Fibroblast of lung (primary cell): ENCODE data around the gene MRC2. TPM values are rescaled to one million over a fixed set of nuclear protein-coding genes. Genes with fewer than 3 reads are reported as not detected.
"Not testable (repeated sequence)": the region's sequence is repeated elsewhere in the genome, so short reads cannot be mapped to it uniquely, and the experiment has no call there.

Experiments
- DNase-seq, 2 donors: peaks; one replicate each; pipeline versions ENCODE4 v3.0.0 to v3.0.0-alpha.2; 2010; ENCODE audit warnings: low read depth in 2 of 2
- H2AFZ ChIP-seq: 2 replicates; pipeline ENCODE4 v1.5.1; 2012; ENCODE audit warnings: low read length, control low read depth, inconsistent platforms
- H3K27ac ChIP-seq: 2 replicates; pipeline ENCODE4 v1.5.1; 2011; ENCODE audit warnings: low read length, control low read depth; ENCODE audit not compliant: insufficient read depth
- H3K27me3 ChIP-seq: 2 replicates; pipeline ENCODE4 v1.5.1; 2011; ENCODE audit warnings: mild to moderate bottlenecking, low read length; ENCODE audit not compliant: control insufficient read depth, insufficient read depth
- H3K36me3 ChIP-seq: 2 replicates; pipeline ENCODE4 v1.5.1; 2011; ENCODE audit warnings: low read length; ENCODE audit not compliant: control insufficient read depth, insufficient read depth
- H3K4me1 ChIP-seq: 2 replicates; pipeline ENCODE4 v1.5.1; 2011; ENCODE audit warnings: low read length; ENCODE audit not compliant: control insufficient read depth, insufficient read depth; ENCODE audit errors: extremely low read depth
- H3K4me2 ChIP-seq: 2 replicates; pipeline ENCODE4 v1.5.1; 2011; ENCODE audit warnings: low read length, control low read depth; ENCODE audit not compliant: insufficient read depth; ENCODE audit errors: extremely low read depth
- H3K4me3 ChIP-seq, 4 experiments: fragments of 200-600 bp in 1 of 4; sonication (generic) in 1 of 4; replicated peaks in 1 of 4; 2 replicates each; pipeline ENCODE4 v1.5.1; 2011 to 2016; ENCODE audit warnings: low read length in 4 of 4, low read depth in 3 of 4, mild to moderate bottlenecking in 3 of 4, control low read depth in 2 of 4, inconsistent platforms in 1 of 4, mixed read lengths in 1 of 4; ENCODE audit not compliant: insufficient read depth in 1 of 4; ENCODE audit errors: control extremely low read depth in 1 of 4
- H3K79me2 ChIP-seq: 2 replicates; pipeline ENCODE4 v1.5.1; 2012; ENCODE audit warnings: mild to moderate bottlenecking, low read length, inconsistent platforms; ENCODE audit not compliant: control insufficient read depth, insufficient read depth
- H3K9ac ChIP-seq: 2 replicates; pipeline ENCODE4 v1.5.1; 2011; ENCODE audit warnings: mild to moderate bottlenecking, low read length, control low read depth; ENCODE audit not compliant: insufficient read depth
- H3K9me3 ChIP-seq: 2 replicates; pipeline ENCODE4 v1.5.1; 2012; ENCODE audit warnings: low read depth, low read length; ENCODE audit not compliant: control insufficient read depth, insufficient read depth
- H4K20me1 ChIP-seq: 2 replicates; pipeline ENCODE4 v1.5.1; 2011; ENCODE audit warnings: low read length; ENCODE audit not compliant: control insufficient read depth, insufficient read depth; ENCODE audit errors: extremely low read depth
- CTCF ChIP-seq, 2 donors: IDR thresholded peaks in 1 of 2; conservative IDR thresholded peaks in 1 of 2; 1 replicate in 1 of 2; 2 replicates in 1 of 2; pipeline ENCODE4 v1.5.1; 2011 to 2012; ENCODE audit warnings: low read length in 2 of 2, control low read depth in 1 of 2, inconsistent platforms in 1 of 2, low read depth in 1 of 2, mild to moderate bottlenecking in 1 of 2
- EZH2 ChIP-seq: IDR thresholded peaks from 2 replicates; pipeline ENCODE4 v1.5.1; 2012; ENCODE audit warnings: low read length, control low read depth, mild to moderate bottlenecking; ENCODE audit errors: missing control alignments
- polyA plus RNA-seq, 2 donors: library from polyadenylated mRNA; depleted of rRNA in 1 of 2; stranded (reverse) in 1 of 2; unstranded in 1 of 2; fragments of >200 nt; gene quantifications; 2 replicates each; pipeline ENCODE4 v1.2.1, GENCODE V29; 2011 to 2012; ENCODE audit warnings: missing spikeins in 1 of 2
- total RNA-seq: library from RNA; depleted of rRNA; stranded (reverse); fragments of >200 nt; gene quantifications from 2 replicates; pipeline ENCODE4 v1.2.1, GENCODE V29; 2014

Gene MRC2
- total and polyA plus RNA-seq, 2 donors (not counting 1 experiment from before 2014, with no cell fraction given) = 98.7 to 164 TPM

DNA sequence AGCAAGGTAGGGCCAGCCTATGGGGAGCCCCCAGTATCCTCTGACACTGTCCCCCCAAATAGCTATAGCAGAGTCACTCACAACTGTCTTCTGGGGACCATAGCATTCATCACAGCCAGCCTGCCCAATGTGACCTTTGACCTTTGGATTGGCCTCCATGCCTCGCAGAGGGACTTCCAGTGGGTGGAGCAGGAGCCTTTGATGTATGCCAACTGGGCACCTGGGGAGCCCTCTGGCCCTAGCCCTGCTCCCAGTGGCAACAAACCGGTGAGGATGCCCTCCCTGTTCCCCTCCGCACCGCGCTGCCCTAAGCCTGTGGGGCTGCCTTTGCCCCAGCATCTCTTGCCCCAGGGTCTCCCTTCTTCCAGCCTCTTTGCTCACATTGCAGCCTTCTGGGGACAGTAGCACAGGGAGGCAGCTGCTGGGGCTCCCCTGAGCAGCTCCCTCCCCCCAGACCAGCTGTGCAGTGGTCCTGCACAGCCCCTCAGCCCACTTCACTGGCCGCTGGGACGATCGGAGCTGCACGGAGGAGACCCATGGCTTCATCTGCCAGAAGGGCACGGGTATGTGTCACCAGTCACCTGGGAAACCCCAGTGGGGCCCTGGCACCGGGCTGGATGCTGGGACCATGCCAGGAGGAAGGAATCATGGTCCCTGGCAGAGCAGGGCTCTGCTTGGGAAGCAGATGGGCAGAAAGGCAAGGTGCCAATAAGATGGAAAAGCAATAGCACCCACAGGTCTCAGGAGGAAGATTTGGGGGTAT is 61.1 kb downstream of the MRC2 start:
- Histone ChIP-seq H3K4me3 (no peak overlapping the region), H3K4me1 (no peaks in the 10 kb centered on the region), H3K36me3 (peaks cover 23% of the 10 kb centered on the region), H3K4me2 (no peak overlapping the region), H2AFZ (no peak overlapping the region), H4K20me1 (no peaks in the 10 kb centered on the region), H3K27me3 (no peaks in the 10 kb centered on the region), H3K79me2 (no peaks in the 10 kb centered on the region), H3K9ac (no peak overlapping the region), H3K9me3 (no peaks in the 10 kb centered on the region), H3K27ac (no peak overlapping the region)
- TF ChIP-seq CTCF (conservative IDR thresholded peaks at IDR 0.05 in 1 of 2, IDR thresholded peaks at IDR 0.05 in 1 of 2; ENCODE audit: low read depth in 1 of 2, low read length in 2 of 2) = no peak
- TF ChIP-seq EZH2 = no peak
- DNase-seq = no peak

DNA sequence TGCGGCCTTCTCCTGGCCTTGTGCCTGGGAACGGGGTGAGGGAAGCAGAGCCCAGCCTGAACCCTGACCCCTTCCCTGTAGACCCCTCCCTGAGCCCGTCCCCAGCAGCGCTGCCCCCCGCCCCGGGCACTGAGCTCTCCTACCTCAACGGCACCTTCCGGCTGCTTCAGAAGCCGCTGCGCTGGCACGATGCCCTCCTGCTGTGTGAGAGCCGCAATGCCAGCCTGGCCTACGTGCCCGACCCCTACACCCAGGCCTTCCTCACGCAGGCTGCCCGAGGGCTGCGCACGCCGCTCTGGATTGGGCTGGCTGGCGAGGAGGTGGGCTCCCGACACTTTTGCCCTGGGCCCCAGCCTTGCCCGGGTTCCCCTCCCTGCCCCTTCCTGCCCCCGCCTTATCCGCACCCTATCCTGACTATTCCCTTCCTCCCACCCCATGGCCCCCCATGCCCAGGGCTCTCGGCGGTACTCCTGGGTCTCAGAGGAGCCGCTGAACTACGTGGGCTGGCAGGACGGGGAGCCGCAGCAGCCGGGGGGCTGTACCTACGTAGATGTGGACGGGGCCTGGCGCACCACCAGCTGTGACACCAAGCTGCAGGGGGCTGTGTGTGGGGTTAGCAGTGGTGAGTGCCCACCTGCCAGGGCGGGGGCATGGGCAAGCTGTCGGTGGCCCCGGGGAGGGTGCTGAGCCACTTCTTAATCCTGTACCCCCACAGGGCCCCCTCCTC is 62.1 kb downstream of the MRC2 start:
- Histone ChIP-seq H3K4me3 (no peak overlapping the region), H3K4me2 (no peak overlapping the region), H3K9me3 (no peaks in the 10 kb centered on the region), H3K79me2 (no peaks in the 10 kb centered on the region), H3K27me3 (no peaks in the 10 kb centered on the region), H3K4me1 (no peaks in the 10 kb centered on the region), H3K36me3 (peaks cover 26% of the 10 kb centered on the region), H2AFZ (no peak overlapping the region), H3K27ac (no peak overlapping the region), H3K9ac (no peak overlapping the region), H4K20me1 (no peaks in the 10 kb centered on the region)
- TF ChIP-seq EZH2 (no peak), CTCF (conservative IDR thresholded peaks at IDR 0.05 in 1 of 2, IDR thresholded peaks at IDR 0.05 in 1 of 2; ENCODE audit: low read depth in 1 of 2, low read length in 2 of 2) (no peak)
- DNase-seq = no peak

DNA sequence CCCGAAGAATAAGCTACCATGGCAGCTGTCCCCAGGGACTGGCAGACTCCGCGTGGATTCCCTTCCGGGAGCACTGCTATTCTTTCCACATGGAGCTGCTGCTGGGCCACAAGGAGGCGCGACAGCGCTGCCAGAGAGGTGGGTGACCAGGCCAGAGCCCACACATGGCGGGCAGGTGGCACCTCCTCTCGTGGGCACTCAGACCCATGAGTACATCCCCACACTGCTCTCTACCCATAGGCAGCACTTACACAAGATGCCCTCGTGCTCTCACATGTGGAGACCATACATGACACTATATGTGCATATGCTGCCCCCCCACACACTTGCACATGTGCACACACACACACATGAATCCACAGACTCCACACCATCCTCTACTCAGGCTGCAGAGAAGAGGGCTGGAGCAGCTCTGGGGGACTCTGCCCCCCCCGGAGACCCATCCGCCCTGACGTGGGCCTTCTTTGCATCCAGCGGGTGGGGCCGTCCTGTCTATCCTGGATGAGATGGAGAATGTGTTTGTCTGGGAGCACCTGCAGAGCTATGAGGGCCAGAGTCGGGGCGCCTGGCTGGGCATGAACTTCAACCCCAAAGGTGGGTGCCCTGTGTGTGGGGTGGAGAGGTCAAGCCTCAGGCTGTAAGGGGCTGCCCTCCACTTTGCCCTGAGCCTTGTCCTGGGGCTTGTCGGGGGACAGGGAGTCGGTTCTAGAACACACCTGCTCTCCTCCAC is 62.9 kb downstream of the MRC2 start:
- H4K20me1 ChIP-seq = no peaks in the 10 kb centered on the region
- H3K9ac ChIP-seq = no peak overlapping the region
- no peaks in the 10 kb centered on the region for H3K4me1 ChIP-seq
- H3K4me2 ChIP-seq = no peak overlapping the region
- H3K27ac ChIP-seq = no peak overlapping the region
- no peak overlapping the region for H2AFZ ChIP-seq
- no peak for DNase-seq
- no peaks in the 10 kb centered on the region for H3K79me2 ChIP-seq
- H3K36me3 ChIP-seq = peaks cover 26% of the 10 kb centered on the region
- TF ChIP-seq CTCF (conservative IDR thresholded peaks at IDR 0.05 in 1 of 2, IDR thresholded peaks at IDR 0.05 in 1 of 2; ENCODE audit: low read depth in 1 of 2, low read length in 2 of 2) = no peak
- TF ChIP-seq EZH2 = no peak
- no peaks in the 10 kb centered on the region for H3K9me3 ChIP-seq
- H3K27me3 ChIP-seq = no peaks in the 10 kb centered on the region
- H3K4me3 ChIP-seq = no peak overlapping the region

- H2AFZ ChIP-seq, H3K27ac ChIP-seq, H3K4me2 ChIP-seq, DNase-seq, H3K4me3 ChIP-seq, H4K20me1 ChIP-seq, H3K9ac ChIP-seq, H3K79me2 ChIP-seq, H3K9me3 ChIP-seq, H3K4me1 ChIP-seq, H3K27me3 ChIP-seq: not testable (repeated sequence)
- peaks cover 26% of the 10 kb centered on the region for H3K36me3 ChIP-seq
Measured at GRCh38 chr17:62691589-62691915, 64.1 kb downstream of the MRC2 start.
